ENCODE data around the gene PARP8. TPM values are rescaled to one million over a fixed set of nuclear protein-coding genes. Genes with fewer than 3 reads are reported as not detected.

PARP8 gene
- total and polyA plus RNA-seq, 2 of the 4 experiments (the other 2 are of a cell fraction): 6.9 to 8.2 TPM

GRCh38 chr5:50875002-50875344, 208.5 kb downstream of the PARP8 start:
- Histone ChIP-seq H4K8ac (ENCODE audit: low read depth in 2 of 2, low read length in 2 of 2) (no peak overlapping the region), H3K36me3 (ENCODE audit: control insufficient read depth, insufficient read depth, low read length) (no peaks in the 10 kb centered on the region), H2AK9ac (replicated peaks; ENCODE audit: low read depth, low read length, poor library complexity) (no peak overlapping the region), H3K14ac (replicated peaks; ENCODE audit: low read depth, low read length) (no peak overlapping the region), H3K27me3 (ENCODE audit: control insufficient read depth, insufficient read depth, low read length) (no peaks in the 10 kb centered on the region), H3K4ac (ENCODE audit: low read depth, low read length) (no peak overlapping the region), H3K23ac (ENCODE audit: low read depth, low read length) (no peak overlapping the region), H2AK5ac (ENCODE audit: low read depth, low read length) (no peak overlapping the region), H2BK15ac (ENCODE audit: low read depth, low read length) (no peak overlapping the region), H4K91ac (ENCODE audit: insufficient read depth, low read depth, low read length) (no peak overlapping the region), H3K9ac (ENCODE audit: low read depth, low read length) (no peak overlapping the region), H3K79me1 (ENCODE audit: low read depth in 1 of 2, low read length in 2 of 2) (no peaks in the 10 kb centered on the region), H4K20me1 (ENCODE audit: insufficient read depth, low read length) (no peaks in the 10 kb centered on the region), H2BK20ac (ENCODE audit: low read depth, low read length) (no peak overlapping the region), H2BK5ac (ENCODE audit: low read depth, low read length, poor library complexity, severe bottlenecking) (no peak overlapping the region), H3K27ac (ENCODE audit: insufficient read depth, low read length) (no peak overlapping the region), H3K9me1 (ENCODE audit: insufficient read depth, low read length) (no peaks in the 10 kb centered on the region), H2BK120ac (ENCODE audit: low read depth, low read length) (no peak overlapping the region), H3K4me2 (ENCODE audit: low read depth, low read length) (no peak overlapping the region), H3K18ac (ENCODE audit: low read depth, low read length) (no peak overlapping the region), H2AFZ (replicated peaks; ENCODE audit: low read length, poor library complexity) (no peak overlapping the region), H3K56ac (ENCODE audit: extremely low read depth, insufficient read depth, low read length) (no peak overlapping the region), H4K5ac (ENCODE audit: low read depth, low read length) (no peak overlapping the region), H3K4me1 (ENCODE audit: control insufficient read depth, insufficient read depth, low read length) (no peaks in the 10 kb centered on the region), H3K9me3 (ENCODE audit: control insufficient read depth, insufficient read depth, low read length) (no peaks in the 10 kb centered on the region), H3K4me3 (ENCODE audit: insufficient read depth, low read depth, low read length) (no peak overlapping the region)
- TF ChIP-seq RAD21 (IDR thresholded peaks at IDR 0.05; ENCODE audit: low read length): no peak
- TF ChIP-seq CEBPB (IDR thresholded peaks at IDR 0.05; ENCODE audit: low read depth, low read length): no peak
- no peak for TF ChIP-seq CTCF (conservative IDR thresholded peaks at IDR 0.05; ENCODE audit: low read depth, low read length)
- no peak for TF ChIP-seq FOS (IDR thresholded peaks at IDR 0.05; ENCODE audit: low read depth, low read length)
- dilution Hi-C loops (cut with HindIII; ENCODE audit: low sequenced_read_pairs, unreplicated experiment) (no loop called here), intact Hi-C loops (cut with micrococcal nuclease) (no loop called here), in situ Hi-C loops (cut with MboI; ENCODE audit: low sequenced_read_pairs) (no loop called here)
- no TSS peak for BruUV-seq (replicated peaks)
- ChIA-PET CTCF (no interaction called here), POLR2A (ENCODE audit: unreplicated experiment) (no interaction called here)
- DNase-seq: no peak
- no CpG with 5 or more reads among the region's 1 CpG for WGBS, 2 experiments (ENCODE audit: extremely low coverage in 2 of 2, insufficient read length in 1 of 2)
- no peak for ATAC-seq (ENCODE audit: low read depth)

All from IMR-90 (cell line).